ES-I3 (cell line): ENCODE results near the gene CUZD1.

Source experiments
- H3K36me3 ChIP-seq: 2 replicates; pipeline ENCODE4 v1.6.1; 2013; ENCODE audit warnings: mild to moderate bottlenecking, low read length, control low read depth, moderate library complexity; ENCODE audit not compliant: insufficient read depth
- H3K4me1 ChIP-seq: 2 replicates; pipeline ENCODE4 v1.6.1; 2013; ENCODE audit warnings: mild to moderate bottlenecking, control low read depth, low read length; ENCODE audit not compliant: insufficient read depth
- H3K9ac ChIP-seq: 2 replicates; pipeline ENCODE4 v1.6.1; 2013; ENCODE audit warnings: low read depth, mild to moderate bottlenecking, low read length, moderate library complexity
- H3K9me3 ChIP-seq: 2 replicates; pipeline ENCODE4 v1.6.1; 2013; ENCODE audit warnings: mild to moderate bottlenecking, low read length, moderate library complexity; ENCODE audit not compliant: control insufficient read depth, insufficient read depth

The CUZD1 gene

DNA sequence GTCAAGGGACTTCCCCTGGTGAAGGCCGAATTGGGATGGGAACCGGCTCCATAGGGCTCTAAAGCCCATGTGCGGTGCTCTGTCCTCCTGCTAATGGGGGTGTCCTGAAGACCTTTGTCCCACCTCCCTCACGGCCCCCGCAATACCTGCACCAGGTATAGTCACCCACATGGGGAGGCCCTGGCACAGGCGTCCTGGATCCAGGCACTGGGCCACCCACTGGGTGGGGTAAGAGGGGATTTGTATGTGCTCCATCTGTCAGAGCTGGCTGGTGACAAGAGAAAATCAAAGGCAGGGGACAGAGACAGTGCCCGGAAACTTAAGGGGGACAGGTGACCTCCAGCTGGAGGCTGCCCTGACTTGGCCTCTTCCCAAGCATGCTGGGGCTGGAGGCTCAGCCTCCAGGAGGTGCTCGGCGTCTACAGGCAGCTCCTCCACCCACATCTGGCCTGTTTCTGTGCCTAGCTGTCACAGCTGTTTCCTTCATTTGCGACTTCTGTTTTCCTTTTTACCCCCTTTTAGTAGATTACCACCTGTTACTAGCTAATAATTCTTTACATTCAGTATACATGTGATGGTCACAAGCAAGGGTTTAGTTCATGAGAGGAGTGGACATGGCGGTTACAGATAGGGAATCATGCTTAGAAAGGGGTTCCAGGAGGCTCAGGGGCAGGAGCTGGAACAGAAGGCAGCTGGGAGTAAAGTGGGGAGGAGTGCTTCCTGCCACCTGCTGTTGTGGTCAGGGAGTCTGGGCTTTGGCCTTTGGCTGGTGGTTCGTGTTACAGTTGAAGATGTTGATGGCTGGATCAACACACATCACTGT lies 2.3 kb upstream of the CUZD1 start:
- no peaks in the 10 kb centered on the region for H3K9me3 ChIP-seq
- no peaks in the 10 kb centered on the region for H3K36me3 ChIP-seq
- H3K4me1 ChIP-seq: peaks cover 12% of the 10 kb centered on the region
- H3K9ac ChIP-seq: no peak overlapping the region

DNA sequence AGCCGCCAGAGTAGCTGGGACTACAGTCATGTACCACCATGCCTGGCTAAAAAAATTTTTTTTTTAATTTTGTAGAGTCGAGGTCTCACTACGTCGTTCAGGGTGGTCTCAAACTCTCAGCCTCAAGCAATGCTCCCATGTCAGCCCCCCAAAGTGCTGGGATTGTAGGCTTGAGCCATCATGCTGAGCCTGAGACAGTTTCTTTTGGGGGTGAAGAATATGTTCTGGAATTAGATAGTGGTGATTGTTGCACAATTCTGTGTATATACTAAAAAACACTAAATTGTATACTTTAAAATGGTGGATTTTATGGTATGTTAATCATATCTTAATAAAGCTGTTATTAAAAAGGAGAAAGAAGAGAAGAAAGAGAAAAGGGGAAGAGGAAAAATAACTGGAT lies 1.5 kb downstream of the CUZD1 start:
- Histone ChIP-seq H3K36me3 (no peaks in the 10 kb centered on the region), H3K9ac (no peak overlapping the region), H3K9me3 (no peaks in the 10 kb centered on the region), H3K4me1 (no peaks in the 10 kb centered on the region)

DNA sequence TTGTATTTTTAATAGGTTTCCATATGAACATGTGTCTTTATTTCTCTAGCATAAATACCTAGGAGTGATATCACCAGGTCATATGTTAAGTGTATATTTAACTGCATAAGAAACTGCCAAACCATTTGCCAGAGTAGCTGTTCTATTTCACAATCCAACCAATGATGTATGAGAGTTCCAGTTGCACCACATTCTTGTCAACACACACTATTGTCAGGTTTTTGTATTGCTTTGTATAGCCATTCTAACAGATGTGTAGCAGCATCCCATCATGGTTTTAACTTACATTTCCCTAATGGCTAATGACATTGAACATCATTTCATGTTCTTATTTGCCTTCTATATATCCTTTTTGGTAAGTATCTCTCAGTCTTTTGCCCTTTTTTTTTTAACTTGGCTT lies 4.1 kb downstream of the CUZD1 start:
- Histone ChIP-seq H3K4me1 (no peaks in the 10 kb centered on the region), H3K9ac (no peak overlapping the region), H3K9me3 (no peaks in the 10 kb centered on the region), H3K36me3 (no peaks in the 10 kb centered on the region; the same call in 1 of the 2 replicates)

DNA sequence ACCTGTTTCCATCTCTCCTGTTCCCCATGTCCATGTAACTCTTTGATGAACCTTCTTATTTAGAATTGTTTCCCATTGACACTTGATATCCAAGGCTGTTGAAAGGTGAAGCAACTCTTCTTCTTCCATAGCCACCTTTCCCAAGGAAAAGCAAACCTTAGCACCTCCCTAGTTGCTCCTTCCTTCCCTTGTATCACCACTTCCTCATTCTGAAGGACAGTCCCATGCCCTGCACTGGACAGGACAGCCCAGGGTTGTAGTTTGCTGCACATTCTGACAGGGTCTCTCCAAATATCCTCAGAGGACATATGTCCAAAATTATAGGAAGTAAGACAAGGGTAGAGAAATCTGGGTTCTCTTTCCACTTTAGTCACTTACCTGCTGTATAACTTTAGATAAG lies 6.2 kb downstream of the CUZD1 start:
- no peaks in the 10 kb centered on the region for H3K9me3 ChIP-seq
- no peaks in the 10 kb centered on the region for H3K4me1 ChIP-seq
- H3K9ac ChIP-seq: no peak overlapping the region
- H3K36me3 ChIP-seq: no peaks in the 10 kb centered on the region; the same call in 1 of the 2 replicates

DNA sequence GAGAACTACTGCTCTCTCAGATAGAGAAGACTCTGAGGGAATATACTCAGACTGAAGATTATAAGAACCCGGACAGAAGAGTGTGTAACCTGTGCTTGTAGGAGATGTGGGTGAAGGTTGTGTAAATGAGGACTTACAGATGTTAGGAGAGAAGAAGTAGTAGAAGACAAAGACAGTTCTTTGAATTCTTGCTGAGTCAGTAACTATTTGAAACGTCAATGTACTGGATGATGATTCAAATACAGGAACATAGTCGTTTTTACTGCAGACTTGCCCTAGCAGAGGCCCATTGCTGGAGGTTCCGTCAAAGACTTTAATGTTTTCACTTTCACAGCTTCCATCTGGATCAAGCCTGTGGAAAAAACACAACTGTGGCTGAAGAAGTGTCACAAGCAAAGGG lies 6.8 kb downstream of the CUZD1 start:
- no peaks in the 10 kb centered on the region; the same call in 1 of the 2 replicates for H3K36me3 ChIP-seq
- H3K9ac ChIP-seq: no peak overlapping the region
- no peaks in the 10 kb centered on the region for H3K9me3 ChIP-seq
- H3K4me1 ChIP-seq: no peaks in the 10 kb centered on the region

DNA sequence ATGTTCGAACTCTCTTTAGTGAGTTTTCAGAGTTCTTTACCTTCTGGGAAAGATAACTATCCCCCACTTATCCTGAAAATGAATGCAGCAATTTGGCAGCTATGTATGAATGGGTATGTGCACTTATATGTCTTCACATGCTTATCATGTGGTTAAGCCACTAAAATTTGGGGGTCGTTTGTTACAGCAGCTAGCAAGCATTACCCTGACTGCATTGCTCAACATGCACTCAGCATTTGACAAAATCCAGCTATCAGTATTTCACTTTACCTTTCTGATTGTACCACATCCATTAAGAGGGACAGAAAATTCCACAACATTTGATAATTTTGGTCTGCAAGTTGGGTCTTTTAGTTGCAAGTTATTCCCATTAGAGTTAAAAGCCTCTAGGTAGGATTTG lies 9.7 kb downstream of the CUZD1 start:
- Histone ChIP-seq H3K9ac (no peak overlapping the region), H3K4me1 (no peaks in the 10 kb centered on the region), H3K36me3 (no peaks in the 10 kb centered on the region; the same call in 1 of the 2 replicates), H3K9me3 (no peaks in the 10 kb centered on the region)

DNA sequence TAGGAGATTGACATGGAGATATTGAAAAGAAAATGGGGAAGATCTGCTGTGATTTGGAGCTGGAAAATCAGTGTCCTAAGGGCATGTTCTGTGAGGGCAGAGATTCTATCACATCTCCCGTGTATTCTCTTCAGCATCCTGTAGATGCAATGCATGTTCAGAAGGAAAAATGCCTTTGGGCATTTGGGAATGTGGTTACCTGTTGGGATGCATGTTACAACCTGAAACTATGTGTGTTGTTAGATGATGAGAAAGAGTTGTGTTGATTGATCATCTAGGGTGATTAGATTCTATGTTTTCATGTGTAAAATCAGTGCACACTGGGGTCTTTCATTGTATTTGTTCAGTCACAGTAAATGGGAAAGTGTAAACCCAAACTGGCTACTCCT lies 14.7 kb downstream of the CUZD1 start:
- Histone ChIP-seq H3K9me3 (no peaks in the 10 kb centered on the region), H3K9ac (no peak overlapping the region), H3K4me1 (no peaks in the 10 kb centered on the region), H3K36me3 (no peaks in the 10 kb centered on the region)

DNA sequence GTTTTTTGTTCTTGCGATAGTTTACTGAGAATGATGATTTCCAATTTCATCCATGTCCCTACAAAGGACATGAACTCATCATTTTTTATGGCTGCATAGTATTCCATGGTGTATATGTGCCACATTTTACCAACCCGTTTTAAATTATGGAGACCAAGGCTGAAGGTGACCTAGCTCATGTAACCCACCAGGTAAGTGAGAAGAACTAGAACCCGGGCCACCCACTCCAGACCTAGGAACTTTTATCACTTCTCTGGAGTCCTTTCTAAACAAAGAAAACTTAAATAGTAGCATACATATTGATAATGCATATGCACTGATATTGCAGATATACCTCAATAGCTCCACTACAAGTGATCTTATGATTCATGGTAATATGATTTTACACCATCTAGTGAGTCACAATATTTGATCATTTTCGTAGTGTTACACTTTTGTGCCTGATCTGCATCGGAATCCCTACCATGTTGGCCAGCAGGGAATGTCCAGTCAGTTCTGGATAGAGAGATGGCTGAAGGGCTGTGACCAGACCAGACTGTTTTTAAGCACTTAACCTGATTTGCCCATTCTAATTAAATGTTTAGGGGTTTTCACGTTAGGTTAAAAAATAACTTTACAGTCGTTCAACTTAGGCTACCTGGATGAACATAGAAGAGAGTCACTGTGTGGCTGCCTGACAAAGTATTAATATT lies 15.2 kb downstream of the CUZD1 start:
- no peaks in the 10 kb centered on the region for H3K9me3 ChIP-seq
- no peaks in the 10 kb centered on the region for H3K4me1 ChIP-seq
- H3K36me3 ChIP-seq: no peaks in the 10 kb centered on the region
- H3K9ac ChIP-seq: no peak overlapping the region

DNA sequence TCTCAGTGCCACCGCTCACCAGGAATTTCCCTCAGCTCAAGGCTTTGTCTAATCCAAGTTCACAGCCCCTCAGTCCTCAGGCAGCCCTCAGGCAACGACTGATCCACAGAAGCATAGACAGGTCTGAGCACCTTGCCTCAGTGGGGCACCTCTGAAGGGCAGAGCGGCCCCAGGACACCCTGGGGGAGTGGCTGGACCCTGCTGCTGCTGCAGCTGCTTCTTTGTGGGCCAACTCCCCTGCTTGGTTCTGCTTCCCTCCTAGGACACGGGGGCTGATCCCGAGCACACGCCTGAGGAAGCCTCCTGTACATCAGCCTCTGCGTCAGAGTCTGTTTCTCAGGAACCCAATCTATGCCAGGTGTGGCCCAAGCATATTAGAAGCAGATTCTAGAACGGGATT lies 16.2 kb downstream of the CUZD1 start:
- no peaks in the 10 kb centered on the region for H3K9me3 ChIP-seq
- H3K9ac ChIP-seq: no peak overlapping the region
- no peaks in the 10 kb centered on the region for H3K4me1 ChIP-seq
- H3K36me3 ChIP-seq: no peaks in the 10 kb centered on the region

DNA sequence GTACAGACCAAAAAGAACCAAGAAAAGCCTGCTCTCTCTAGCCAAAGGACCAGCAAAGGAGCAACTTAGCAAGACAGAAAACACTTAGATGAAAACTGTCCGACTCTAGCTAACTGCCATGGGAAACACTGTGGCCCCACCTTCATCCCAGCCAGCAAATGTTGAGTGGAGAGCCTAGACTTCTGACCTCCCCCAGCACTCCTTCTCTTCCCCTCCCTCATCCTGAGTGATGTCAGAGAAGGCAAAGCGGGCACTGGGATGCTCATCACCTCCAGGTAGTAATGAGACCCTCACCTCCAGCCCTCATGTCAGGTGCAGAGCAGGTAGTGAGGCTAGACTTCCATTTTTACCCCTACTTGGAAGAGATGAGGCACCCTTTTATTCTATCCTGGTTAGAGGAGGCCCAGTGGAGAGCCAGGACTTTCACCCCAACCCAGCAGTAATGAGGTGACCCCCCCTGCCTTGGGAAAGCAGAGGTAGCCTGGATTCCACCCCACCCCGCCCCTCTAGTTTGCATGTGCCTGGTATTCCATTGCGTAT lies 16.9 kb downstream of the CUZD1 start:
- Histone ChIP-seq H3K36me3 (no peaks in the 10 kb centered on the region), H3K9ac (no peak overlapping the region), H3K4me1 (no peaks in the 10 kb centered on the region), H3K9me3 (no peaks in the 10 kb centered on the region)

DNA sequence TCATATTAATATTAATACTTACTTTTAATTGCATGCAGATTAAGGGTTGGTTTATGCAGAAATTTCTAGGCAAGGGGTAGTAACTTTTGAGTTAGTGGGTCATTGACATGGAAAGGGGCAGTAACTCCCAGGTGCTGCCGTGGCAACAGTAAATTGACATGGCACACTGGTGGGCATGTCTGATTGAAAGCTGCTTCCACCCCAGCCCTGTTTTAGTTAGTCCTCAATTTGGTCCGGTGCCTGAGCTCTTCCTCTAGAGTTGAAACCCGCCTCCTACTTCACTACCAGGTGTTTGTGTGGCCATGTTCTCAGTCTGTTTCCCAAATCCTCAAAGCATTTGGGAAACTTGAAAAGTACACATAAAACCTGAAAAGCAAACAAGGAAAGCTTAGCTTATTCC lies 18.4 kb downstream of the CUZD1 start:
- H3K9ac ChIP-seq: no peak overlapping the region
- no peaks in the 10 kb centered on the region for H3K36me3 ChIP-seq
- H3K9me3 ChIP-seq: no peaks in the 10 kb centered on the region
- no peaks in the 10 kb centered on the region for H3K4me1 ChIP-seq

DNA sequence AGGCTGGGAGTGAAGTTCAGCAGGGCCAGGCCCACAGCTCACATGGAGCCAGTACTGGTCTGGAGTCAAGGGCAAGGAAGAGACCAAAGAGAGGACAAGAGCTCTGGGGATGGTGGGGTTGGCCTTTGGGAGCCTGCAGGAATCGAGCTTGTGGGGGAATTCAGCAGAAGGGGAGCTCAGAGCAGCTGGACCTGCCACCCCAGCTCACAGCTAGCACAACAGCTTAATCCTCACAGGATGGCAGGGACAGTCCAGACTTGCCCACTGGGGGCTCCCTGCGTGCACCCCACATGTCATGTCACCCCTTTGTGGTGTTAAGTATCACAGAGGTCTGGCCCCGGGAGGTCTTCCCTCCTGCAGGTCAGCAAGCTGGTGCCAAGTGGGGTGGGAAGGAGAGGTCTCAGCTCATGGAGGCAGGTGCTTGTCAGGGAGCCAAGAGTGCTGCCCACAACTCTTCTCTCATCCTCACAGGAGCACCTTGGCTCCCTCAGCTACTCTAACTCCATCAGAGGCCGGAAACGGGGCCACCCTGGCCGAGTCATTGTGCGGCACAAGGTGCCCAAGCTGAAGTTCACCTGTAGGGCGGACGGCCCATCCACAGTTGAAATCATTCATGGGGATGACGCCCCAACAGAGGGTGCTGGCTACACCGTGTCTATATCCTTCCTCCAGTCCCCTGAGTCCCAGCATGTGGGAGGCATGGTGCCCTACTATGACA lies 22.5 kb downstream of the CUZD1 start:
- Histone ChIP-seq H3K9me3 (no peaks in the 10 kb centered on the region), H3K9ac (no peak overlapping the region), H3K4me1 (no peaks in the 10 kb centered on the region), H3K36me3 (no peaks in the 10 kb centered on the region)

DNA sequence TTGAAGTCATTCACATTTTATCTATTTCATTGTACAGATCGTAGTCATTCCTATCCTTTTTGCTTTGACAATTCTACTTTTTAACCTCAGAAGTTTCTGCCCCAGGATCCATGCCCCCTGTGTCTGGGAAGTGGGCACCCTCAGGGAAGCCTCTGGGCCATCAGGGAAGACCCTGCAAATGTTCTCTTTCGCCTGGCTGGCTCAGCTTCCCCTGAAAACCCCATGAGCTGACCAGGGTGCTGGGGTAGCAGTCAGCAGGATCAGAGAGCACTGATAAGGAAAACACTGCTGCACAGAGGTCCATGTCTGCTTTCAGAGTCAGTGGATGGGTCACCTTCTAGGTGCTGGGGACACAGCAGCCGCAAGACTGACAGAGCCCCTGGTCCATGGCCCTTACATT lies 23.8 kb downstream of the CUZD1 start:
- no peaks in the 10 kb centered on the region for H3K9me3 ChIP-seq

DNA sequence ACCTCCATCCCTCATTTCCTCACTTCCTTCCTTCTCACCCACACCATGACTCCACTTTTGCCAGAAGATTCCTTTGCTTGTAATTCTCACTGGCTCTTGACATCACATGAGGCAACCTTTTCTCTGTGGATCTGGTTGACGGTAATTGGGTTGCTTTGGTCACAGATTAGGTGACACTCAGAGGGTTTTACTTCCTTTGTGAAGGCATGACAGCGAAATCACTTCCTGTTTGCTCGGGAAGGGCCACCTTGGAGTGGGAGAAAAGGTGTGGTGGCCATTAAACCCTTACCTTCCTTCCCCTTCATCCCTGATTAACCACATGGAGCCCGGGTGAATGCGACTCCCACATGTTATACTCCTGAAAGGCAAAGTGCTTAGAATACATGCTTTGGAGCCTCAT lies 30.2 kb downstream of the CUZD1 start:
- H3K9me3 ChIP-seq: no peaks in the 10 kb centered on the region
- no peaks in the 10 kb centered on the region for H3K4me1 ChIP-seq
- no peaks in the 10 kb centered on the region for H3K36me3 ChIP-seq
- H3K9ac ChIP-seq: no peak overlapping the region

More for the DNA sequence above, 23.8 kb downstream of the CUZD1 start:
- H3K4me1 ChIP-seq: no peaks in the 10 kb centered on the region
- no peak overlapping the region for H3K9ac ChIP-seq
- H3K36me3 ChIP-seq: no peaks in the 10 kb centered on the region
